Neutrophil (primary cell): ENCODE measurements around the gene KLHL40.

Experiments
- H3K27ac ChIP-seq: fragments of 200-600 bp; sonication (generic); 2 replicates; pipeline ENCODE4 v1.5.1; 2016; ENCODE audit warnings: mild to moderate bottlenecking, moderate library complexity
- H3K27me3 ChIP-seq: fragments of 200-600 bp; sonication (generic); 2 replicates; pipeline ENCODE4 v1.6.0; 2016; ENCODE audit warnings: mild to moderate bottlenecking
- H3K36me3 ChIP-seq: fragments of 200-600 bp; sonication (generic); 2 replicates; pipeline ENCODE4 v1.5.1; 2017
- H3K4me1 ChIP-seq, 2 experiments: fragments of 200-600 bp in 1 of 2; sonication (generic) in 1 of 2; 1 replicate in 1 of 2; 2 replicates in 1 of 2; pipeline versions ENCODE4 v1.5.1 to v1.6.1; 2013 to 2016; ENCODE audit warnings: low read depth in 1 of 2, low read length in 1 of 2, mild to moderate bottlenecking in 1 of 2, moderate library complexity in 1 of 2; ENCODE audit not compliant: control insufficient read depth in 1 of 2, insufficient read depth in 1 of 2
- H3K4me3 ChIP-seq, 2 experiments: fragments of 200-600 bp in 1 of 2; sonication (generic) in 1 of 2; 1 replicate in 1 of 2; 2 replicates in 1 of 2; pipeline ENCODE4 v1.5.1; 2013 to 2016; ENCODE audit warnings: low read depth in 1 of 2, low read length in 1 of 2, mild to moderate bottlenecking in 1 of 2, moderate library complexity in 1 of 2
- H3K9me3 ChIP-seq: fragments of 200-600 bp; sonication (generic); 2 replicates; pipeline ENCODE4 v1.5.1; 2016
- TF ChIP-seq, protein P1 (sequence below): fragments of 200-600 bp; sonication (generic); IDR thresholded peaks from 2 replicates; pipeline ENCODE4 v1.5.1; 2016; ENCODE audit warnings: antibody characterized with exemption

The KLHL40 gene

DNA sequence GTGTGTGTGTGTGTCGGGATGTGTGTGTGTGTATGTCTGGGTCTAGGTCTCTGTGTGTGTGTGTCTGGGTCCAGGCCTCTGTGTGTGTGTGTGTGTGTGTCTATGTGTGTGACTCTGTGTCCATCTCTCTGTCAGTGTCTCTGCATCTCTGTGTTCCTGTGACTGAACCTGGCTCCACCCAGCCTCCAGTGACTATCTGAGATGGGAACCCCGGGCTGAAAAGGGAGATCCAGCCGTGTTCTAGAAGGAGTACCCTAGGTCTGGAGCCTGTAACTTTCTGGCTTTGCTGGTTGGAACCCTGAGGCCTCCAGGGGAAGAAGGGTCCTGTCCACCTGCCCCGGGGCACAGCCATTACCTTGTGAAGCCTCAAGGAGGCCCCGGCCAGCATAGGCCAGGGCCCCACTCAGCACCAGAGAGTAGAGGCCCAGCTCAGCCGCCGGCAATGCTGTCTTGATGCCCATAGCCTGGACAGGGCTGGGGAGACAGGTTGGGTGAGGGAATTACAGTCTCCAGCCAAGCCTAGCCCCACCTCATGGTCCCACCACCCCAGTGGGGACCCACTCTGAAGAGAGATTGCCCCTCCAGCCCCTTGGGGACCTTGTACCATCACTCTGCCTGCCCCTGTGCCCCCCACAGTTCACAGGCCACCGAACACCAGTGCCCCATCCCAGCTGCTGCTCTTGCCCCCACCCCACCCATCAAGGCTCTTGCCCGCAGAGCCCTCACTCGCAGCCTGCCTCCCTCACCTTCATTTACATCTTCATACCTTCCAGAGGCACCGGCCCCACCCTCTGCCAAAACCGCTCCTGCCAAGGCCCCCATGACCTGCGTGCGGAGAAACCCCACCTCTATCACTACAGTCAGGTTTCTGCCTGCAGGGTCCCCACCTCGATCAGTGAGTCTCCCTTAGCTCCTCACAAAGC, 15.3 kb downstream of the KLHL40 start:
- TF ChIP-seq, protein P1, sequence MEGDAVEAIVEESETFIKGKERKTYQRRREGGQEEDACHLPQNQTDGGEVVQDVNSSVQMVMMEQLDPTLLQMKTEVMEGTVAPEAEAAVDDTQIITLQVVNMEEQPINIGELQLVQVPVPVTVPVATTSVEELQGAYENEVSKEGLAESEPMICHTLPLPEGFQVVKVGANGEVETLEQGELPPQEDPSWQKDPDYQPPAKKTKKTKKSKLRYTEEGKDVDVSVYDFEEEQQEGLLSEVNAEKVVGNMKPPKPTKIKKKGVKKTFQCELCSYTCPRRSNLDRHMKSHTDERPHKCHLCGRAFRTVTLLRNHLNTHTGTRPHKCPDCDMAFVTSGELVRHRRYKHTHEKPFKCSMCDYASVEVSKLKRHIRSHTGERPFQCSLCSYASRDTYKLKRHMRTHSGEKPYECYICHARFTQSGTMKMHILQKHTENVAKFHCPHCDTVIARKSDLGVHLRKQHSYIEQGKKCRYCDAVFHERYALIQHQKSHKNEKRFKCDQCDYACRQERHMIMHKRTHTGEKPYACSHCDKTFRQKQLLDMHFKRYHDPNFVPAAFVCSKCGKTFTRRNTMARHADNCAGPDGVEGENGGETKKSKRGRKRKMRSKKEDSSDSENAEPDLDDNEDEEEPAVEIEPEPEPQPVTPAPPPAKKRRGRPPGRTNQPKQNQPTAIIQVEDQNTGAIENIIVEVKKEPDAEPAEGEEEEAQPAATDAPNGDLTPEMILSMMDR = no peak
- Histone ChIP-seq H3K9me3 (no peaks in the 10 kb centered on the region), H3K4me3 (no peak overlapping the region), H3K36me3 (no peaks in the 10 kb centered on the region), H3K27me3 (peaks cover 16% of the 10 kb centered on the region), H3K4me1 (peaks cover 4 to 7% of the 10 kb centered on the region in 2 experiments), H3K27ac (no peak overlapping the region)

DNA sequence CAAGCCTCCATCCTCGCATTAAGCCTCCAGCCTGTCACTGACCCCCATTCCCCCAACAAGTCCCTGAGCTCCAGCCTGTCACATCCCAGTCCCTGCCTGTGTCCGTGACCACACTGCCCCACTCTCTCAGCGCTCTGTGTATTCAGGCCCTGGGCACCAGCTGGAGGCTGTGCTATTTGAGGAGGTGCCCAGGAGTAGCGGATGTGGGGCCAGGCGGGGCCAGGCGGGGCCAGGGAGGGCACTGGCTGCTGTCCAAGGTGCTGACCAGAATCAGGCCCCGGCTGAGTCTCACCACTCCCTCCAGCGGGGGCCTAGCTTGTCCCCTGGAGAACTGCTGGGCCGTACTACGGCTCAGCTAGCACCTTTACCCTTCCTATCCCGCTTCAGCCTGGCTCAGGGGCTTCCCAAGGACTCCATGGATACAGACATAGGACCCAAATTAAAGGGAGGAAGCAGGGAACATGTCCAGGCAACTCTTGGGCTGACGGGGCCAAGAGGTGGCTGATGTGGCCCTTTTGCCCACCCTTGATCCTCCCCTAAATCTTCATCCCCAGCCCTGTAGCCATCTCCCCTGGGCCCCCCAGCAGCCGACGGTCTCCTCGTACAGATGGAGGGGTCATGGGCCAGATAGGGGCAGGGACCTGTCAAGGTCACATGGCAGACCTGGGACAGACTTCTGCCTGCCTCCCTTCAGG, 16.2 kb downstream of the KLHL40 start:
- no peak overlapping the region for H3K4me3 ChIP-seq
- H3K9me3 ChIP-seq = no peaks in the 10 kb centered on the region
- peaks cover 7% of the 10 kb centered on the region for H3K27me3 ChIP-seq
- no peak overlapping the region for H3K27ac ChIP-seq
- H3K4me1 ChIP-seq = peaks cover 4 to 7% of the 10 kb centered on the region in 2 experiments
- TF ChIP-seq, protein P1 = no peak
- H3K36me3 ChIP-seq = no peaks in the 10 kb centered on the region

DNA sequence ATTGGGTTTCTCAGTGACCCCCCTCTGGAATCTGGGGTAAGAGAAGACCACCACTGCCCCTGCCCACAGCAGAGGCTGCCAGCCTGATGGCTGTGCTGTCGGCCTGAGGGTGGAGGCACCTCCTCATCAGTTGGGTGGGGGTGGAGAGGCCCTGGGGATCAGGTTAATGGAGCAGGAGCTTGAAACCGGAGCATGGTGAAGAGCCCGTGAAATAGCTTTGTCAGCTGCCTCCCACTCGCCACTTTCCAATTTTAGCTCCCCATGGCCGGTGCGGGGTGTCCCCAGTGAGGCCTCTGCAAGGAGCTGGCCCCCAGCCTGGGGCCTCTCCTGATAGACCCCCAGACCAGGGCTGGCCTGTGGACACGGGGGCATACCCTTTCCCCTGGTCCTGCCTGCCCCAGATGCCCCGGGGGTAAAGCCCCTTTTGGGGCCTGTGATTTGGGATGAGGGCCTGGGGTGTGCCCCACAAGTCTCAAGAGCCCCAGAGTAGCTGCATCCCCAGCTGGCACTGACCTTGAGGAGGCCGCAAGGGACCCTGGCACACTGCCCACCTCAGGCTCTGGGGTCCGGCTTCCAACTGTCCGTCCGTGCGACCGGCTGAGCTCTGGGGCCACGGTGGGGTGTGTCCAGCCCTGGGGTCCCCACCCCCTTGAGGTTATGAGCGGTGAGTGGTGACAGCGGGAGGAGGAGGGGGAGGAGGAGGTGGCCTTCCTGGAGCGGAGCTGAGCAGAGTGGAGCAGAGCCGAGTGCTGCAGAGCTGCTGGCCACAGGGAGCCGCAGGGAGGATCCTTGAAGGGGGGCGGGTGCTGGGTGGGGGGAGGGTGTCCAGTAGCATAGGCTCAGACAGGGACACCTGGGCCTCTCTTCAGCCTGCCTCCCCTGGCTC, 17.0 kb downstream of the KLHL40 start, which contains the start of gene HHATL:
Gene HHATL (minus strand): TSS at position 733 of the 886 bp plus-strand sequence. CDS start 1,972 bp downstream, outside the sequence.
- H3K27me3 ChIP-seq = peaks cover 3% of the 10 kb centered on the region
- no peak within 1 kb of the TSS for H3K4me3 ChIP-seq
- no peaks in the 10 kb centered on the region for H3K9me3 ChIP-seq
- peaks cover 4 to 7% of the 10 kb centered on the region in 2 experiments for H3K4me1 ChIP-seq
- H3K27ac ChIP-seq = no peak within 1 kb of the TSS
- no peaks in the 10 kb centered on the region for H3K36me3 ChIP-seq
- TF ChIP-seq, protein P1 = no peak

DNA sequence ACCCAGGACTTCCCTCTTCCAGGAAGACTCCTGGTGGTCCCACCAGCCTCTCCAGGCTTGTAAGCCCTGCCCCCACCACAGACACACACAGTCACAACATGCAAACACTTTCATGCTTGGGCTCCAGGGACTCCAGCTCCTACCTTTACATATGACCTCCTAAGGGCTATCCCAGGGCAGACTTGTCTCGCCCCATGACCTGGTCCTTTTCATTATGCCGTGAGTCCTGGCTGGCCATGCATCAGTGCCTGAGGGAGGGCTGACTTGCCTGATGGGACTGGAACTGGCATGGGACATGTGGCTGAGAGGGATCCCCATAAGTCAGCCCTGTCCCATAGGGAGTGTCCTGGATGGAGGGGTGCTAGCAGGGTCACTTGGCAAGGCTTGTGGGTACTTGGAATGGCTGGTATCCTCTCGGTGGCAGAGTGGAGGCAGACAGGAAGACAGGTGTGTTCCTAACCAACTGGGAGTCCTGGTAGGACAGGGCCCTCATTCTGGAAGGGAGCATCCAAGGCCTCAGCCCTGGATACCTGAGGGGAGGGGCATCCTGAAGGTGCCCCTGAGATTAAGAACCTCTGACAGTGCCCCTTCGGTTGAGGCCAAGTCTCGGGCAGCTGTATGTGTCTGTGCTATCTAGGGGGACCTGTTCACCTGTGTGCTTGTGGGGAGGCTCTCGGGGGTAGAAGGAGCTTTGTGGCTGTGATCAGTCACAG, 17.8 kb downstream of the KLHL40 start:
- TF ChIP-seq, protein P1 = no peak
- Histone ChIP-seq H3K27me3 (peaks cover 3% of the 10 kb centered on the region), H3K9me3 (no peaks in the 10 kb centered on the region), H3K36me3 (no peaks in the 10 kb centered on the region), H3K4me1 (peaks cover 4 to 7% of the 10 kb centered on the region in 2 experiments), H3K27ac (no peak overlapping the region), H3K4me3 (no peak overlapping the region)

DNA sequence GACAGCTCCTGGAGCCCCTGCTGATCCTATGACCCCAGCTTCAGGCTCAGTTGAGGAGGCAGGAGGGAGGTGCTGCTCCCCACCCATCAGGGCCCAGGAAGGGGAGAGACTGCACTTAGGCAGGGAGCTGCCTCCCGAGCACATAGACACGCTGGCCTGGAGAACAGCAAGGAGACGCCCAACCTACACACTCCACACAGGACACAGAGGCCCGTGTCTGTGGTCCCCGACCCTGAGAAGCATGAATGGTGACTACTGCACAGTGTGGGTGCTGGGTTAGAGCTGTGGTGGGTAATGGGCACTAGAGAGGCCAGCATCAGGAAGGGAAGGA, 18.3 kb downstream of the KLHL40 start:
- peaks cover 3% of the 10 kb centered on the region in 2 experiments for H3K4me1 ChIP-seq
- TF ChIP-seq, protein P1 = no peak
- no peak overlapping the region for H3K27ac ChIP-seq
- no peaks in the 10 kb centered on the region for H3K9me3 ChIP-seq
- no peaks in the 10 kb centered on the region for H3K36me3 ChIP-seq
- H3K4me3 ChIP-seq = no peak overlapping the region
- peaks cover 3% of the 10 kb centered on the region for H3K27me3 ChIP-seq
